ENCODE results near the gene ERCC4.

ERCC4 gene

DNA sequence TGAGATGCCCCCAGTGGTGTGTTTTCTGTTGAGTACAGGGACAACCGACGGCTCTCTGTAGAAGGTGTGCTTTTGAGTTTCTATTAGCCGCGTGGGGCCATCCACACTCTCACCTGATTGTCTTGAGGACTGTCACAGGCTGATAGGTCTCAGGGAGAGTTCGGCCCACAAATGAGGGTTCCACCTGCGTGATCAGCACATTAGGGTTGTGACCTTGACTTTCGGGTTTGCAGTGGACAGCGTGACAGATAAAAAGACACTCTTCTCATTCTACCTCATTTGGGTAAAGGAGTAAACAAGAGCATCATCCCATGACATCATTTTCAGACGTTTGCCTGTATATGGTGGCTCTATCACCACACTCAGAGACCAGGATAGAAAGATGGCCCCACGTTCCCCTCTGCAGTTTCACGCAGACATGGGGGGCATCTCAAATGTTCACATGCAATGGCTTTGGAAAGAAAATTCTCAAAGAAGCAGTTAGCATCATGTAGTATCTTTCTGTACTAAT is 76.9 kb downstream of the ERCC4 start:
- no peak for DNase-seq

DNA sequence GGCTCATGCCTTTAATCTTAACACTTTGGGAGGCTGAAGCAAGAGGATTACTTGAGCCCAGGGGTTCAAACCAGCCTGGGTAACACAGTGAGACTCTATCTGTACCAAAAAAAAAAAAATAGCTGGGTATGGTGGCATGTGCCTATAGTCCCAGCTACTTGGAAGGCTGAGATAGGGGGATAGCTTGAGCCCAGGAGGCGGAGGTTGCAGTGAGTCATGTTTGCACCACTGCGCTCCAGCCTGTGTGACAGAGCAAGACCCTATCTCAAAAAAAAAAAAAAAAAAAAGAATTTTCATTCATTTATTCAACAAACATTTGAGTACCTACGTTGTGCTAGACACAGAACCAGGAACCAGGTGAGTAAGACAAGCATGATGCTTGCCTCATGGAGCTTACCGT is 77.6 kb downstream of the ERCC4 start:
- no peak for DNase-seq

DNA sequence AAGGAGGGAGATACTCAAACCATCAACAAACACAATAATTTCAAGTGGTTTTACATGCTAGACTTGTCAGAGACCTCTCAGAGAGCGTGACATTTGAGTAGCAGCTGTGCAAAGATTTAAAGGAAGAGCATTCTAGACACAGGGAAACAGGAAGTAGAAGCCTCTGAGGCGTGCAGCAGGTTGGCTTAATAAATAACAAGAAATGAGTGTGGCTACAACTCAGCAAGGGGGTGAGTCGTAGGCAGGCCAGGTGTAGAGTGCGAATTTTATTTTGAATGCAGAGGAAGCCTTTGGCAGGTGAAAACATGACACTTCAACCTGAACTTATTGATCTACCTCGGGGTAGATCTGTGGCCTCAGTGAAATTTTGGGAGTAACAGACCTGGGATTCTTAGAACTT is 78.0 kb downstream of the ERCC4 start:
- DNase-seq = no peak

DNA sequence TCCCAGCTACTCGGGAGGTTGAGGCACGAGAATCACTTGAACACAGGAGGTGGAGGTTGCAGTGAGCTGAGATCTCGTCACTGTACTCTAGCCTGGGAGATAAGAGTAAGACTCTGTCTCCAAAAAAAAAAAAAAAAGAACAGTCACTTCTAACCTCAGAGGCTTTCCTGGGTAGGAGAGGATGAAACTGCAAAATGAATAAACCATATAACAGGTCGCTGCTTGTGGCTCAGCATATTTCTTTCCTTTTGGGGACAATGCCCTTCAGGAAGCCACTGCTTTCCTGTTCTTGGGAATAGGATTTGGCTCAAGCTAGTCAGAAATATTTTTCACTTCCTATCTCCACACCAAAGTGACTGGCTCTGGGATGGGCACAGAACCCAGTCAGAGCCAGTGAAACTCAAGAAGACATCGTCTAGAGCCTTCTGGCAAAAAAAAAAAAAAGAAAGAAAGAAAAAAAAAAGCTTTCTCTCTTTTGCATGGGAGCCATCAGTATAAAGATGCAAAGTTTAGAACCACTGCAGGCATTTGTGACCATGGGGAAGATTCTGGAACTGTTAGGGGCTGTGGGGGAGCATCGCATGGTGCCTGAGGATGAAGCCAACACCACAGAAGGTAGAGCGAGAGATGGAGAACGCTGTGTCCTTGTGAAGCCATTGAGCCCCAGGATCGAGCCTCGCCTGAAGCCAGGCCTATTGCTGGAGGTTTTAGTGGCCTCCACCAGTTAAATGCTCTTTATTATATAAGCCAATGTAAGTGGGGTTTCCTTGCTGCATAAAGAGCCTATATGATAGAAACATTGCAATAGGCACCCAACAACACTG is 79.3 kb downstream of the ERCC4 start:
- DNase-seq = no peak

DNA sequence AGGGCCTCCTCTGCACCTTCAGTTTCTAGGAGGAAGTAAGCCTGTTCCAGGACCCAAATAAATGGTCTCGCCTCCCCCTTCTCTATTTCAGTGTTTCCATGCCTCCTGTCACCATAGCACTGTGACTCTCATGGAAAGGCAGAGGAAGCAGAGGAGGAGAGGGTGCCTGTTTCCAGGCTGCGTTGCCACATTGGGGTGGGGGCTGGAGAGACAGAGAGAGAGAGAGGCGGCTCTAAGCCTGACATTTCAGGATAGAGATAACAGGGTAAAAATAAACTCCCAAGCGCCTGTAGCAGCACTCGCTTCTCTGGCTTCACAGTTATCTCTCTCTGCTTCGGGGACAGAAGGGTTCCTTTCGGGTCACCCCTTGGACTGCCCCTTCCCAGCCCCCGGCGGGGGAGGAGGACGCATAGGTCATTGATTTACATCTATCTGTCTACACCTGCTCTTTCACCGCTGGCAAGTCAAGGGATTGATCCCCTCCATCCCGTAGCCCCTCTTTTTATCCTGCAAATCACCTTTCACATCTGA is 80.0 kb downstream of the ERCC4 start:
- no peak for DNase-seq

DNA sequence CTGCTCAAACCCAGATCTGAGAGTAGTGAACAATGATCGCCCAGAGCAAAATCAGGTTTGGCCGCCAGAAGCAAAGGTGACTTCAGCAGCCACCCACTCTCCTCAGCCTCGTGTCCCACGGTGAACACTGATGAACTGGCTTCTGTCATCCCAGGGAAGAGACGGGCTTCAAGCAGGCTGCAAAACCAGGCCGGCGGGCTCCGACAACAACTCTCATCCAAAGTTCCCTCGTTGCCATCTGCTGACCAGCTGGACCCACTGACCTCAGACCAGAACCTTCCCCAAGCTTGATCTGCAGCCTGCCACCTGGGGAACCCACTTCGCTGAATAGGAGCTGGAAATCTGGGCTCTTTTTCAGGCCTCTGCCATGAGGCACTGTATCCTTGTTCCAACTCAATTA is 81.6 kb downstream of the ERCC4 start:
- no peak for DNase-seq

All from NCI-H1930 (cell line).